HG03520 (cell line): ENCODE data around the gene ANK2.

Source experiments
- ATAC-seq: cut with Tn5 transposase; IDR thresholded peaks from one replicate; pipeline ENCODE4 v1.9.1; 2021; ENCODE audit warnings: mild to moderate bottlenecking, moderate library complexity; ENCODE audit not compliant: unreplicated experiment

The ANK2 gene

GRCh38 chr4:113088050-113088449, 38.6 kb downstream of the ANK2 start:
- no peak for ATAC-seq

GRCh38 chr4:113090954-113091353, 41.5 kb downstream of the ANK2 start:
- ATAC-seq, result no peak

GRCh38 chr4:113094331-113094730, 44.9 kb downstream of the ANK2 start:
- ATAC-seq, result no peak

GRCh38 chr4:113094802-113095201, 45.3 kb downstream of the ANK2 start:
- ATAC-seq, result no peak

- no peak for ATAC-seq
These were observed 52.2 kb downstream of the ANK2 start for GRCh38 chr4:113101669-113102068.

- no peak for ATAC-seq
These were observed 54.1 kb downstream of the ANK2 start for GRCh38 chr4:113103556-113103955.

GRCh38 chr4:113106108-113106507, 56.7 kb downstream of the ANK2 start:
- no peak for ATAC-seq

GRCh38 chr4:113109106-113109718, 59.8 kb downstream of the ANK2 start:
- ATAC-seq, result no peak

- ATAC-seq, result no peak
These were observed 63.0 kb downstream of the ANK2 start for GRCh38 chr4:113112338-113112978.

- no peak for ATAC-seq
These were observed 63.7 kb downstream of the ANK2 start for GRCh38 chr4:113113151-113113550.

- no peak for ATAC-seq
These were observed 65.4 kb downstream of the ANK2 start for GRCh38 chr4:113114884-113115283.

- ATAC-seq, result no peak
These were observed 67.2 kb downstream of the ANK2 start for GRCh38 chr4:113116414-113117357.

- ATAC-seq, result no peak
These were observed 67.9 kb downstream of the ANK2 start for GRCh38 chr4:113117358-113117702.

- peak; percentile 72 for ATAC-seq
These were observed 72.6 kb downstream of the ANK2 start for GRCh38 chr4:113122066-113122465.

- ATAC-seq, result no peak
These were observed 76.0 kb downstream of the ANK2 start for GRCh38 chr4:113125418-113125817.

- no peak for ATAC-seq
These were observed 81.7 kb downstream of the ANK2 start for GRCh38 chr4:113131136-113131535.

GRCh38 chr4:113131621-113132020, 82.2 kb downstream of the ANK2 start:
- no peak for ATAC-seq

- ATAC-seq, result peak; percentile 52
These were observed 92.5 kb downstream of the ANK2 start for GRCh38 chr4:113141901-113142346.

GRCh38 chr4:113142351-113142750, 92.9 kb downstream of the ANK2 start:
- no peak for ATAC-seq

- ATAC-seq, result no peak
These were observed 94.6 kb downstream of the ANK2 start for GRCh38 chr4:113144091-113144490.

- no peak for ATAC-seq
These were observed 95.7 kb downstream of the ANK2 start for GRCh38 chr4:113145147-113145518.
